KG1 (cell line): Measurements from ENCODE around the gene ADK.
"Not testable (repeated sequence)": the region's sequence is repeated elsewhere in the genome, so short reads cannot be mapped to it uniquely, and the experiment has no call there.

Source experiments
- DNase-seq: peaks from one replicate; lab custom pipeline; 2025; lab: John Stamatoyannopoulos, UW

The ADK gene

GRCh38 chr10:74243067-74243466 is 92.0 kb downstream of the ADK start:
- no peak for DNase-seq

GRCh38 chr10:74244097-74244685 is 93.2 kb downstream of the ADK start:
- peak; percentile 8 for DNase-seq

- DNase-seq, result no peak
These were observed 93.8 kb downstream of the ADK start for GRCh38 chr10:74244807-74245206.

GRCh38 chr10:74246495-74246894 is 95.5 kb downstream of the ADK start:
- no peak for DNase-seq

GRCh38 chr10:74249865-74250264 is 98.8 kb downstream of the ADK start:
- no peak for DNase-seq

- DNase-seq, result no peak
These were observed 104.2 kb downstream of the ADK start for GRCh38 chr10:74255214-74255613.

GRCh38 chr10:74255888-74256357 is 104.9 kb downstream of the ADK start:
- DNase-seq, result no peak

- DNase-seq, result no peak
These were observed 111.8 kb downstream of the ADK start for GRCh38 chr10:74262856-74263255.

- no peak for DNase-seq
These were observed 113.0 kb downstream of the ADK start for GRCh38 chr10:74263996-74264395.

GRCh38 chr10:74272288-74272687 is 121.3 kb downstream of the ADK start:
- no peak for DNase-seq

- DNase-seq, result no peak
These were observed 124.8 kb downstream of the ADK start for GRCh38 chr10:74275755-74276290.

GRCh38 chr10:74276416-74276815 is 125.4 kb downstream of the ADK start:
- no peak for DNase-seq

- no peak for DNase-seq
These were observed 131.3 kb downstream of the ADK start for GRCh38 chr10:74282151-74282847.

GRCh38 chr10:74282848-74283210 is 131.8 kb downstream of the ADK start:
- no peak for DNase-seq

GRCh38 chr10:74289188-74289587 is 138.2 kb downstream of the ADK start:
- DNase-seq, result no peak

- DNase-seq, result no peak
These were observed 138.9 kb downstream of the ADK start for GRCh38 chr10:74289951-74290350.

GRCh38 chr10:74290708-74291107 is 139.7 kb downstream of the ADK start:
- no peak for DNase-seq

GRCh38 chr10:74292871-74293427 is 141.9 kb downstream of the ADK start:
- DNase-seq, result no peak

- DNase-seq, result no peak
These were observed 142.8 kb downstream of the ADK start for GRCh38 chr10:74293686-74294371.

GRCh38 chr10:74297389-74298080 is 146.5 kb downstream of the ADK start:
- no peak for DNase-seq

GRCh38 chr10:74300074-74300621 is 149.1 kb downstream of the ADK start:
- DNase-seq, result not testable (repeated sequence)

- DNase-seq, result no peak
These were observed 149.6 kb downstream of the ADK start for GRCh38 chr10:74300666-74301065.
